ENCODE measurements around the gene INPP5A. TPM values are rescaled to one million over a fixed set of nuclear protein-coding genes. Genes with fewer than 3 reads are reported as not detected.
"Not testable (repeated sequence)": the region's sequence is repeated elsewhere in the genome, so short reads cannot be mapped to it uniquely, and the experiment has no call there.

Gene INPP5A
- total and polyA plus RNA-seq, 7 donors: 17.6 to 132 (median 100) TPM

GRCh38 chr10:132504501-132505272 is 32.9 kb upstream of the INPP5A start:
- no peak overlapping the region for H3K27ac ChIP-seq
- H3K4me1 ChIP-seq: peaks cover 0 to 31% (median 14%) of the 10 kb centered on the region in 4 donors
- TF ChIP-seq CTCF (IDR thresholded peaks at IDR 0.05): no peak
- TF ChIP-seq POLR2A (IDR thresholded peaks at IDR 0.05): no peak
- no peak for TF ChIP-seq POLR2AphosphoS5 (IDR thresholded peaks at IDR 0.05)
- TF ChIP-seq EP300 (IDR thresholded peaks at IDR 0.05): no peak
- DNase-seq: no peak
- H3K4me3 ChIP-seq: no peak overlapping the region
- H3K9me3 ChIP-seq: no peaks in the 10 kb centered on the region
- 86 to 91% methylated on average over 14 of the region's 14 CpGs for WGBS, 2 donors
- no peaks in the 10 kb centered on the region for H3K27me3 ChIP-seq
- H3K36me3 ChIP-seq: no peaks in the 10 kb centered on the region
- intact Hi-C loops (cut with DNase I): no loop called here

GRCh38 chr10:132505546-132505945 is 32.0 kb upstream of the INPP5A start:
- H3K27ac ChIP-seq; intact Hi-C loops (cut with DNase I): not testable (repeated sequence)

GRCh38 chr10:132506711-132507408 is 30.7 kb upstream of the INPP5A start:
- DNase-seq: peak; percentile 78
- TF ChIP-seq EP300 (IDR thresholded peaks at IDR 0.05): no peak
- no peak for TF ChIP-seq POLR2AphosphoS5 (IDR thresholded peaks at IDR 0.05)
- no peak for TF ChIP-seq CTCF (IDR thresholded peaks at IDR 0.05)
- TF ChIP-seq POLR2A (IDR thresholded peaks at IDR 0.05): no peak

More at GRCh38 chr10:132505546-132505945, 32.0 kb upstream of the INPP5A start:
- H3K9me3 ChIP-seq, H3K4me3 ChIP-seq, DNase-seq, H3K36me3 ChIP-seq, H3K27me3 ChIP-seq: not testable (repeated sequence)
- WGBS, 2 donors: 78 to 88% methylated on average over 15 of the region's 23 CpGs
- H3K4me1 ChIP-seq: peaks cover 0 to 33% (median 14%) of the 10 kb centered on the region in 4 donors

GRCh38 chr10:132507409-132507955 is 30.1 kb upstream of the INPP5A start:
- peak; percentile 53 for DNase-seq
- no peaks in the 10 kb centered on the region for H3K27me3 ChIP-seq
- no peak overlapping the region for H3K4me3 ChIP-seq
- TF ChIP-seq CTCF (IDR thresholded peaks at IDR 0.05) (no peak), POLR2AphosphoS5 (IDR thresholded peaks at IDR 0.05) (no peak)
- peak overlapping the region; percentile 55 to 85 (median 78) for H3K27ac ChIP-seq
- H3K4me1 ChIP-seq: peaks cover 0 to 44% (median 14%) of the 10 kb centered on the region in 4 donors
- intact Hi-C loops (cut with DNase I): no loop called here
- H3K36me3 ChIP-seq: no peaks in the 10 kb centered on the region
- H3K9me3 ChIP-seq: no peaks in the 10 kb centered on the region
- WGBS, 2 donors: 80 to 81% methylated on average over 10 of the region's 10 CpGs

More at GRCh38 chr10:132506711-132507408, 30.7 kb upstream of the INPP5A start:
- no peaks in the 10 kb centered on the region for H3K9me3 ChIP-seq
- H3K27ac ChIP-seq: peak overlapping the region in 3 of 4 donors; percentile 54 to 85 (median 76)
- intact Hi-C loops (cut with DNase I): no loop called here
- H3K36me3 ChIP-seq: no peaks in the 10 kb centered on the region
- H3K27me3 ChIP-seq: no peaks in the 10 kb centered on the region
- H3K4me1 ChIP-seq: peaks cover 0 to 40% (median 14%) of the 10 kb centered on the region in 4 donors
- 81 to 86% methylated on average over 11 of the region's 11 CpGs for WGBS, 2 donors
- no peak overlapping the region for H3K4me3 ChIP-seq

- no peaks in the 10 kb centered on the region for H3K27me3 ChIP-seq
- no peaks in the 10 kb centered on the region for H3K36me3 ChIP-seq
- H3K27ac ChIP-seq: peak overlapping the region; percentile 55 to 85 (median 78)
- peak; percentile 64 for DNase-seq
- intact Hi-C loops (cut with DNase I): no loop called here
- H3K4me1 ChIP-seq: peaks cover 0 to 44% (median 14%) of the 10 kb centered on the region in 4 donors
- no peak overlapping the region for H3K4me3 ChIP-seq
- TF ChIP-seq CTCF (IDR thresholded peaks at IDR 0.05): no peak
- TF ChIP-seq POLR2AphosphoS5 (IDR thresholded peaks at IDR 0.05): no peak
- TF ChIP-seq EP300 (IDR thresholded peaks at IDR 0.05): no peak
- no peak for TF ChIP-seq POLR2A (IDR thresholded peaks at IDR 0.05)
- 93% methylated on average over 10 of the region's 10 CpGs for WGBS, 2 donors
- no peaks in the 10 kb centered on the region for H3K9me3 ChIP-seq
Measured at GRCh38 chr10:132507956-132508490, 29.6 kb upstream of the INPP5A start.

Measured in sigmoid colon (tissue), 7 donors.